Smooth muscle cell (in vitro differentiated cells): ENCODE results near the gene TMEM120A. TPM values are rescaled to one million over a fixed set of nuclear protein-coding genes. Genes with fewer than 3 reads are reported as not detected.

ENCODE experiments used
- DNase-seq: peaks from one replicate; lab custom pipeline; 2025; ENCODE audit not compliant: unreplicated experiment; lab: John Stamatoyannopoulos, UW
- H2AFZ ChIP-seq: fragments of 200-600 bp; sonication (generic); 2 replicates; pipeline ENCODE4 v1.6.0; 2016; ENCODE audit warnings: antibody characterized with exemption, low read depth, mild to moderate bottlenecking
- H3F3A ChIP-seq: fragments of 200-600 bp; sonication (generic); 2 replicates; pipeline ENCODE4 v1.6.0; 2017; ENCODE audit warnings: antibody characterized with exemption, low read depth
- H3K27ac ChIP-seq: fragments of 200-600 bp; sonication (generic); 2 replicates; pipeline ENCODE4 v1.5.1; 2016; ENCODE audit warnings: low read depth, mild to moderate bottlenecking
- H3K27me3 ChIP-seq: fragments of 200-600 bp; sonication (generic); 2 replicates; pipeline ENCODE4 v1.6.1; 2016; ENCODE audit warnings: low read depth, mild to moderate bottlenecking
- H3K36me3 ChIP-seq: fragments of 200-600 bp; sonication (generic); 2 replicates; pipeline ENCODE4 v1.5.1; 2016; ENCODE audit warnings: low read depth
- H3K4me1 ChIP-seq: fragments of 200-600 bp; sonication (generic); 2 replicates; pipeline ENCODE4 v1.5.1; 2016; ENCODE audit warnings: low read depth
- H3K4me2 ChIP-seq: fragments of 200-600 bp; sonication (generic); 2 replicates; pipeline ENCODE4 v1.6.0; 2016; ENCODE audit warnings: mild to moderate bottlenecking
- H3K4me3 ChIP-seq: fragments of 200-600 bp; sonication (generic); 2 replicates; pipeline ENCODE4 v1.5.1; 2016; ENCODE audit warnings: mild to moderate bottlenecking
- H3K79me2 ChIP-seq: fragments of 200-600 bp; sonication (generic); 2 replicates; pipeline ENCODE4 v1.6.0; 2016; ENCODE audit warnings: low read depth, mild to moderate bottlenecking
- H3K9ac ChIP-seq: fragments of 200-600 bp; sonication (generic); 2 replicates; pipeline ENCODE4 v1.6.0; 2016; ENCODE audit warnings: low read depth
- H3K9me3 ChIP-seq: fragments of 200-600 bp; sonication (generic); replicated peaks from 2 replicates; pipeline ENCODE4 v1.5.1; 2016; ENCODE audit warnings: low read depth
- H4K20me1 ChIP-seq: fragments of 200-600 bp; sonication (generic); 2 replicates; pipeline ENCODE4 v1.6.0; 2016; ENCODE audit warnings: low read depth
- CTCF ChIP-seq: fragments of 200-600 bp; sonication (generic); IDR thresholded peaks from 2 replicates; pipeline ENCODE4 v1.5.1; 2017; ENCODE audit warnings: borderline replicate concordance, mild to moderate bottlenecking, antibody characterized with exemption; ENCODE audit not compliant: insufficient read depth, poor library complexity, severe bottlenecking
- WGBS: methylation state at CpG from one replicate; pipeline ENCODE4 v1.1.7; 2016; ENCODE audit warnings: low lambda C conversion rate; 5-methylcytosine and 5-hydroxymethylcytosine counted together
- polyA plus RNA-seq: library from polyadenylated mRNA; unstranded; fragments of >200 nt; fragmentation: Nextera tagmentation; extraction: Ambion mirVana; gene quantifications from 2 replicates; pipeline ENCODE4 v1.2.1, GENCODE V29; 2016
- total RNA-seq: library from RNA; depleted of rRNA; stranded (reverse); fragments of >200 nt; gene quantifications from 2 replicates; pipeline ENCODE4 v1.2.3, GENCODE V29; 2014

The TMEM120A gene
- total and polyA plus RNA-seq, 2 experiments from 2014 or later: 20.3 to 37.2 TPM

GRCh38 chr7:75960372-75960771 lies 34.0 kb downstream of the TMEM120A start:
- TF ChIP-seq CTCF: no peak

GRCh38 chr7:75958802-75959543 lies 35.4 kb downstream of the TMEM120A start:
- Histone ChIP-seq H3K9ac (no peak overlapping the region), H3K4me1 (peaks cover 14% of the 10 kb centered on the region), H3K36me3 (no peaks in the 10 kb centered on the region), H3K79me2 (no peaks in the 10 kb centered on the region), H3K27me3 (no peaks in the 10 kb centered on the region), H3K27ac (no peak overlapping the region), H4K20me1 (no peaks in the 10 kb centered on the region), H3F3A (no peaks in the 10 kb centered on the region), H3K9me3 (no peaks in the 10 kb centered on the region), H3K4me3 (no peak overlapping the region), H2AFZ (no peak overlapping the region), H3K4me2 (no peak overlapping the region)
- no peak for DNase-seq
- WGBS: 87% methylated on average over 9 of the region's 9 CpGs
- no peak for TF ChIP-seq CTCF

More at GRCh38 chr7:75960372-75960771, 34.0 kb downstream of the TMEM120A start:
- no peak overlapping the region for H3K27ac ChIP-seq
- no peak for DNase-seq
- no peak overlapping the region for H3K4me2 ChIP-seq
- peaks cover 14% of the 10 kb centered on the region for H3K4me1 ChIP-seq
- H3K4me3 ChIP-seq: no peak overlapping the region
- H3K9me3 ChIP-seq: no peaks in the 10 kb centered on the region
- H3K36me3 ChIP-seq: no peaks in the 10 kb centered on the region
- no peaks in the 10 kb centered on the region for H4K20me1 ChIP-seq
- no peaks in the 10 kb centered on the region for H3K27me3 ChIP-seq
- H3F3A ChIP-seq: no peaks in the 10 kb centered on the region
- no peaks in the 10 kb centered on the region for H3K79me2 ChIP-seq
- H2AFZ ChIP-seq: no peak overlapping the region
- WGBS: 96% methylated on average over 6 of the region's 6 CpGs
- H3K9ac ChIP-seq: no peak overlapping the region

GRCh38 chr7:75957021-75957736 lies 37.2 kb downstream of the TMEM120A start:
- Histone ChIP-seq H3K9ac (no peak overlapping the region), H3K9me3 (no peaks in the 10 kb centered on the region), H2AFZ (no peak overlapping the region), H3F3A (no peaks in the 10 kb centered on the region), H3K4me3 (no peak overlapping the region), H3K27ac (peak overlapping the region; percentile 52), H3K4me2 (no peak overlapping the region), H3K27me3 (no peaks in the 10 kb centered on the region), H4K20me1 (no peaks in the 10 kb centered on the region), H3K36me3 (no peaks in the 10 kb centered on the region), H3K79me2 (no peaks in the 10 kb centered on the region), H3K4me1 (peaks cover under 1% of the 10 kb centered on the region)
- DNase-seq: no peak
- WGBS: 67% methylated on average over 16 of the region's 16 CpGs
- TF ChIP-seq CTCF: no peak
